HG03378 (cell line): ENCODE data around the gene UBE2V1.
"Not testable (repeated sequence)": the region's sequence is repeated elsewhere in the genome, so short reads cannot be mapped to it uniquely, and the experiment has no call there.

ENCODE experiments used
- ATAC-seq: cut with Tn5 transposase; IDR thresholded peaks from one replicate; pipeline ENCODE4 v1.9.1; 2021; ENCODE audit warnings: mild to moderate bottlenecking, moderate library complexity; ENCODE audit not compliant: unreplicated experiment

UBE2V1 gene

DNA sequence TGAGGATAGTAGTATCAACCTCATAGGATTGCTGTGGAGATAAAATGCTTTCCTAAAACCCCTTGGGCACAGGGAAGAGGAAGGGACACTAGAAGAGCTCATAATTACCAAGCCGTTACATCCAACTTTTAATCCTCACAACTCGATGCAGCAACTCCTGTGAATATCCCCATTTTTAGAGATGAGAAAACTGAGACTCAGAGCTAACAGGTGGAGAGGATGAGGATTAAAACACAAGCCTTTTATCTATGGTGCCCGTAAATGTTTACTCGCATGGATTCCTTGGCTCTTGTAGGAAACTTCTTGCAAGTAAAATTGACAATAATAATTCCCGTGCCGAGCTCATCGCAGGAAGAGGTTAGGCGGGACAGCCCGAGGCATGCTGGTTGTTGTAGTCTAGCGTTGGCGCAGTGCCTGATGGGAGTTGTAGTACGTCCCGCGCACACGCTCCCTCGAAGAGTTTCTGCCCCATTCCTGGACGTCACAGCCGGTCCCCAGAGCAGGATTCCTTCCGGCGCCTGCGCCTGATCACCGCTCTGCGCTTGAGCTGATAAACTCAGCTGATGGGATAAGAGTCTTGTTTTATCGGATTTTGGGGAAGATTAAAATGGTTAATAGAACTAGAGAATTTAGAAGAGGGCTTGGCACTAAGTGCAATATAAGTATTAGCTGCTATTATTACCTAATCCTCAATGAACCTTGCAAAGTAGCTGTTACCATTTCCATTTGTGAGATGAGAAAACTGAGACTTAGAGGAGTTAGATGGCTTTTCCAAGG lies 2.8 kb upstream of the UBE2V1 start:
- ATAC-seq, result peak; percentile 79

DNA sequence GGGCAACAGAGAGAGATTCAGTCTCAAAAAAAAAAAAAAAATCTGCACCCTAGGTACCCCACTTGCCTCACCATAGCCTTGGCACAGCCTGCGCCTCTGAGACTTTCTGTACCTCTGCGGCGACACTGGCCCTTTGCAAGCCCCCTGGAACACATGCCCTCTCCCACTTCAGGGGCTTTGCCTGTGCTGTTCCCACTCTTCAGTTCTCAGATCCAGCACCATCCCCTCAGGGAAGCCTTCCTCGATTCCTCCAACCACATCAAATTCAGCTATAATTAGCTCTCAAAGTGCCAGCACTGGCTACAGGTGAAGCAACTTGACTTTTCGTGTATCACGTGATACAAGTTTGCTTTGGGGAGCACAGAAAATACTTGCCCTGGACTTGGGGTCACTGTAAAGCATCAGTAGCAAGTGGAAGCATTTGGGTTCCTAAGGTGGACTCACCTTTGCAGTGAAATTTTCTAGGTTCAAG lies 2.1 kb upstream of the UBE2V1 start:
- ATAC-seq, result no peak

DNA sequence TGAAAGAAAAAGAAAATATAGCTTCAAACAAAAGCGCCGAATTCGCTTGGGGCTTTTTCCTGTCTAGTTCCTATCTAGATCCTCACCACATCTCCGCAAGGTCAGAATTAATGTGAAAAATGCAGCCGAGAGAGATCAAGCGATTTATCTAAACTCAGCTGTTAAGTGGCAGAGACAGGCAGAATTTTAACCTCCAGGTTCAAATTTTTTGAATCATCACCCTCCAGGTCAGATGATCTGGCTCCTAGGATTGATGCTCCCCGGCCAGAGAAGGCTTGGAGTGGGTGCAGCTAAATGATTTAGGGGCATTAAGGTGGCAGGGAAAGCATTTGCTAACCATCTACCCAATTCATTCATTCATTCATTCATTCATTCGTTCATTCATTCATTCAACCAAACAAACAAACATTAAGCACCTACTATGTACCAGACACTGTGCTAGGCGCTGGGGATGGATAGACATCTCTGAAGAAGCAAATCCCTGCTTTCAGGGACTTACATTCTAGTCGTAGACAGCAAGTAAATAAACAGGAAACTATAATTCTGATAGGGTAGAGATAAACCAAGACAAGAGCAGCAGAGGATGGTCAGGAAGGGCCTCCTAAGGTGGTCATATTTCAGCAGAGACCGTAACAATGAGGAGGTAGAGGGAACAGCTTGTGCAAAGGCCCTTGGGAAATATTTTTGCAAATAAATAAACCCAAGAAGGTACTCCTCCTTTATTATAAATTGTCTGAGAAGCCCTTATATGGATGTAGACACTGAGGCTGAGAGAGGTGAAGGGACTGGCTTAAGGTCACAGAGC lies 672 bp upstream of the UBE2V1 start:
- no peak for ATAC-seq

DNA sequence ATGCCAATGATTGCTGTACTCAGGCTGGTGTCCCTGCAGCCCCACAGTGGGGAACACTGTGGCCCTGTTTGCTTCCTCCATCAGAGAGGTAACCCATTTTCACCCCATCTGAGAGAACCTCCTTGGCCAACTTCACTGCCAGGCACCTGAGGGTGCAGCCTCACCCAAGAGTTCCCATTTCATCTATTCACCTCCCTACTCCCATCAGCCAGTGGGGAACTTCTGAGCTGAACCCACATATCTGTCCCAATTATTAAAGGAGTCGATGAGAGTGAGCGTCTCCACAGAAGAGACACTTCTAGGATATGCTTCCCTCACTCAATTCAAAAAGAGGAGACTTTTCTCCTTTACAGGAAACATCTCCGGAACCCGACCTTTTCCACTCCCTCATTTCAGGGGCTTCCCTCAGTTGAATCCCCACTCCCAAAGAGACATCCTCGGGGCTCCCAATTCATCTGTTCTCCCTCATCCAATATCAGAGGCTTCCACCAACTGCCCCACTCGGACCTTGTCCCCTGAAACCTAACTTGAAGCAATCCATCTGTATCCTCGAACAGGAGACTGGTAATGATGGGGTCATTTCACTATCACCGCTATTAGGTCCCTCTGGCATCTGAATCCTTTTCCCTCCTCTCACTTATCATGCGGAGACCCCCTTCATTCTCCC lies 988 bp downstream of the UBE2V1 start:
- ATAC-seq, result no peak

DNA sequence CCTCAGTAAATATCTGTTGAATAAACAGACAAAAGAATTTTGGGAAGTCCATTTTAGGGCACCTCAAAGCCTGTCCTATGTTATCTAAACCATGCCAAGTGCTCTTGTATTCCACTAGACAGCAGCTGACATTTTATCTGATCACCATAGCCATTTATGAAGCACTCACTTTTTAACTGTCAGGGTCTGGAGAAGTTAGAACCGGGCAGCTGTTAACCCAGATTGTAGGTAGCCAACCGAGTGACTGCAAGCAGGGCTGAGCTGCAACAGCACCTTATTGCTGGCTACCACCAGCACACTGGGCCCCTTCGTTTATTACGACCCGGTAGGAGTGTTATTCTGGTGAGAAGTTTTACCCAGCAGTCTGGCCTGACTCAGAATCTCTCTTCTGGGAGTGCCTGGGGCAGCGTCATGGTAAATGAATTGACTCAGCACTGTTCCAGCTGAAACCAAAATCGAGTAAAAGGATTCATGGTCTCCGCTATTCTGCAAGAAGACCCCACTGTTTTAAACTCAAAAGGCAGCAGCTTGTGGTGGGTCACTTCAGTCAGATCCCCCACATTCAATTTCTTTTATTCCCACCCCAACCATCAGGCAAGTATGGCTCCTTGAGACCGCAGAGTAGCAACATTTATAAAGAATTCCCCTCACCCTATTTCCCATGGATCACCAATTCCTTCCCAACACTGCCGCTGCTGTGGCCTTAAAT lies 1.7 kb downstream of the UBE2V1 start:
- no peak for ATAC-seq

DNA sequence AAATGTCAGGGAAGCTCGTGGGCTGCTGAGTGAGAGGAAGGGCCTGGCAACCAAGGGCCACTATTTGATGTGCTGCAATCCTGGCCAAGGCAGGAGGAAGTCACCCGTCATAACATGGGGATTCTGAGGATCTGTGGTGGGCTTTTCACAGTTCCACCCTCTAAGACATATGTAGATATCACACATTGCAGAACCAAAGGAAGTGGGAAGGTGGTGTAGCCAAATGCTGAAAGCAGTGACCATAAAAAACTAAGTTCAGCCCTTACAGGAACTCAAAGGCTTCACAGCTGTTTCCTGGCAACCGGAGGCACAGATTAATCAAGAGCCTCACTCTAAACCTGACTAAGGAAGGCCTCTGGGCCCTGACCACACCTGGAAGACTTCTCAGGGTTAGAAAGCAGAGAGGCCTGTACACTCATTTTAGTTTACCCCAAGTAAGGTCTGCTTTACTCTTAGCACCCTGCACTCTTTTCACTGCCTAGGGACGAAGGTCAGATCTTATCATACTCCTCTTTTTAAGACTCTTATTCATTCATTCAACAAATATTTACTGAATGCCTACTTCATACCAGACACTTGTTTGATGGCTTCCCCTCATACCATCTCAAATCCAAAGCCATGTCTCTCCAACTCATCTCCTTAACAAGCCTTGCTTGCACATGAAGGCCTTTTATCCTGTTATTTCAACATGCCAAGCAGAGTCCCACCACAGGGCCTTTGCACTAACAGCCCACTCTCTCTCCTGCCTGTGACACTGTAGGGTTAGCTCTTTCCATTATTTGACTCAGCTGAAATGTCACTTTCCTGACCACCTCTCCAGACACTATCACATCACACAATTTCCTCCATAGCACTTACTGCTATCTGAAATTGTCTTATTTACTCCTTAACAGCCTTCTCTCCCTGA lies 2.6 kb downstream of the UBE2V1 start:
- peak; percentile 44 for ATAC-seq

DNA sequence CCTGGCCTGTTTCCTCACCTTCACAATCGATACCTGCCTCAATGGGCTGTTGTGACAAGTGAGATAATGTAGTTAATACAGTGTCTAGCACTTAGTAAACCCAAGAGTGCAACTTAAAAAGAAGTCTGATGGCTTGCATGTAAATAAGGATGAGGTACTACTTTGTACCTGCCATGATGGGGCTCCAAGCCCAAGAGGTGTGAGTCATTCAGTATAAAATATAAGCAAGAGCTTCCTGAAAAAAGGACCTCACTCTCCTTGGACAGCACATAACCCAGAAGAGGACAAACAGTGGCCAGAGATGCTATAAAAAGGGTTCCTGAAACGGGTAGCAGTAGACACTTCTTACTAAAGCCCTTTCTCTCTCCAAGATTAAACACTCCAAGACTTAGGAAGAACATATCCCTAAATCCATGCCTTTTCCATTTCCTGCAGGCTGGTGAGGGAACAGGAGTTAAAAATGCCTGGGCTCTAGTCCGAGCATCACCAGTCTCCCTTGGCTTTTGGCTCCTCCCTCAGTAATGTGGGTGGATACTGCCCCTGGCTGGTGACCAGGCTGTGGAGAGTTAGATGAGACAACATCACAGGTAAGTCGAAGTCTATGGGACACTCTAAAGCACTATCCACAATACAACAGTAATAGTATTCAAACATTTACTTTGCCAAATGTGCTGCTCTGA lies 4.3 kb downstream of the UBE2V1 start:
- no peak for ATAC-seq

DNA sequence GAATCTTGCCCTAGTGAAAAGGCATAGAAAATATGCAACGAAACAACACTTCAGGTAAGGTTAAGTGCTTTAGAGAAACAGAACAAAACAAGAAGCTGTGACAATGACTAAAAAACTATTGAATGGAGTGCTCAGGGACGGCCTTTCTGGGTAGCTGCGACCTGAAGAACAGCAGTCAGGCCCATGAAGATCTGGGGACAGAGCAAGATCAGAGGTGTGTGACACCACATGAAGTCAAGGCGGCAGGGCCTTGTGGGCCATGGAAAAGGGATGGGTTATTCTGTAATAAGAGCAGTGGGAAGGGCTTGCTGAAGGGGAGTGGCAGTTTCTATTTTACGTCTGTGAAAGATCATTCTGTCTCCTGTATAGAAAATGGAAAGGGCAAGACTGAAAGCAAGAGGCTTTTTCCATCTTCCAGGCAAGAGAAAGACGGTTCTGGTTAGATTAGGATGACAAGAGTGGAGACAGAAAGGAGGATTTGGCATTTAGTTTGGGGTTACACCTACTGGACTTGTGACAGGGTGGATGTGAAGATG lies 5.1 kb downstream of the UBE2V1 start:
- no peak for ATAC-seq

DNA sequence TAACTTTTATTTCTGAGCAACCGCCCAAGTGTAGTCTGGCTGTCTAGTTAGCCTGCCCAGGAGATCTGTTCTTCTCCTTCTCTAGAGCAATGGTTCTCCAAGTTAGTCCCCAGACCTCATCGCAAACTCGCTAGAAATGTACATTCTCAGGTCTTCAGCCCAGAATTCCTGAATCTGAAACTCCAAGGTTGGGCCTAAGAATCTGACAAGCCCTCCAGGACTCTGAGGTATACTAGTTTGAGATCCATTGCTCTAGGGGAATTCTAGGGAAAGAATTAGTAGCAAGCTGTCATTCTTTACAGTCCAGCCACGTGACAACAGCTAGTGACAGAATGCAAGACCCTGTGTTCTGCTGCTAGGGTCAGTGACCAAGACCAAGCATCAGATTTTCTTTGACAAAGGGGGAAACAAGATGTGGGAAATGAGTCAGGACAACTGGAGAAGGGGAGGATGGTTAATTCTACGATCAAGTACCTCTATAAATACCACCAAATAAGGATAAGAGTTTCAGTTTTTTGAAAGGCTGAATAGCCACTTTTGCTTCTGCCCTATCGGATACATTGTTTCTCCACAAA lies 5.8 kb downstream of the UBE2V1 start:
- no peak for ATAC-seq

DNA sequence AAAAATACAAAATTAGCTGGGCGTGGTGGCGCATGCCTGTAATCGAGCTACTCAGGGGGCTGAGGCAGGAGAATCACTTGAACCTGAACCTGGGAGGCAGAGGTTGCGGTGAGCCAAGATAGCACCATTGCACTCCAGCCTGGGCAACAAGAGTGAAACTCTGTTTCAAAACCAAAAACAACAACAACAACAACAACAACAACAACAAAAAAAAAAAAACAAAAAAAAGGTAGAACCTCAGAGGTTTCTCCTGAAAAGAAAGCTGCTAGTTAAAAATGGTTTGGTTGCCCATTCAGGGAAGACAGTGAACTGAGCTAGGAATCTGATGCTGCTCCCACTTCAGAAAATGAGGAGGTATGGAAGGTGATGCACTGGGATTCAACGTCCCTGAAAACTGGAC lies 6.3 kb downstream of the UBE2V1 start:
- ATAC-seq, result not testable (repeated sequence)

DNA sequence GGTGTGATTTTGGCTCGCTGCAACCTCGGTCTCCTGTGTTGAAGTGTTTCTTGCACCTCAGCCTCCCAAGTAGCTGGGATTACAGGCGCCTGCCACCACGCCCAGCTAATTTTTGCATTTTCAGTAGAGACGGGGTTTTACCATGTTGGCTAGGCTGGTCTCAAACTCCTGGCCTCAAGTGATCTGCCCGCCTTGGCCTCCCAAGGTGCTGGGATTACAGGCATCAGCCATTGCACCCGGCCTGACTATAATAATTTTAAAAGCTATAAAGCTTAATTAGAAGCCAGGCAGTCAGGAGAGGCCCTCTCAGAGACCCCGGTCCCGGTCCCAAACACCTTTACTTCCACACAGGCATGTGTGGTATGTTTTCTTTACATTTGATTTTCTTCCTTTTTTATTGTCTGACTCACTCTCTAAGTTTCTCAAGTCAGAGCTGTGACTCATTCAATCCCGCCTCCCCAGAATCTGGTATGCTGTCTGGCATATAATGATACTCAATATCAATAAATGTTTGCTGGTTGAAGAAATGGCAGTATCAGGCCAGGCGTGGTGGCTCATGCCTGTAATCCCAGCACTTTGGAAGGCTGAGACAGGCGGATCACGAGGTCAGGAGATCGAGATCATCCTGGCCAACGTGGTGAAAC lies 9.4 kb downstream of the UBE2V1 start:
- ATAC-seq, result not testable (repeated sequence)

DNA sequence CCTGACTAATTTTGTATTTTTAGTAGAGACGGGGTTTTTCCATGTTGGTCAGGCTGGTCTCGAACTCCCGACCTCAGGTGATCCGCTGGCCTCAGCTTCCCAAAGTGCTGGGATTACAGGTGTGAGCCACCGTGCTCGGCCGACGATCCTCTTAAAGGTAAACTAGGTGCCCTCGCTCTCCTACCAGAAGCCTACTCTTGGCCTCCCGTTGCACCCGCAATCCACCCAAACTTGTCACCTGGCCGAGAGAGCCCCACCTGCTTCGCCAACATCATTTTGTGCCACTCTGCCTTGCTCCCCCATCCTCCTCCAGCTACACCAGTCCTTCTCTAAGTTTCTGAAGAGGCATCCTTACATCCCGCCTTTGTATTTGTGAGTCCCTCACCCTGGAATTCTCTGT lies 10.4 kb downstream of the UBE2V1 start:
- ATAC-seq, result not testable (repeated sequence)

DNA sequence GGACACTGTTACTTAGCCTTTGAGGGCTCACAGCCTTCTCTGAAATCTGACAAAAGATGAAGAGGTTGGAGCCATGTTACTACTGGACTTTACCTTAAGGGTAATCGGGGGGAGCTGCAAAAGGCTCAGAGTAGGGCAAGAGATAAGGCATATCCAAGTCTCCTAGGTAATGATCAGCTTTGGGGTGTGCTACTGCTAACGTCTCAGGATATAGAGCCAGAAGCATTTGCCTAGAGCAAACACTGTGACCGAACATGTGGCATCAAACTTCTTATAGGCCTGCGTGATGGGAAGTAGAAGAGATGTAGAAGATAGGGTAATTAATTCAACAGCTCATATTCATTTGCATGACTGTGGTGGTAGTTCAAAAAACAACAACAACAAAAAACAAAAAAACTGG lies 11.1 kb downstream of the UBE2V1 start:
- ATAC-seq, result no peak

DNA sequence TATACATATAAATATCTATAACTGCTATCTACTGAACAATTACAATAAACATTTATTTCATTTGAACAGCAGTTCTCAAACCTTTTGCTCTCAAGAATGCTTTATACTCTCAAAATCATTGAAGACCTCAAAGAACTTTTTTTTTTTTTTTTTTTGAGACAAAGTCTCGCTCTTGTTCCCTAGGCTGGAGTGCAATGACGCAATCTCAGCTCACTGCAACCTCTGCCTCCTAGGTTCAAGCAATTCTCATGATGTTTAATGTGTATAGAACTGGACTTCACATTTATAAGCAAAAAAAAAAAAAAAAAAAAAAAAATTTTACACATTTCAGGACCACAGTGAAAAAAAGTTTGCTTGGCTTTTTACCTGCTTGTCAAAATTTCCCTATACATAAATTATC lies 11.7 kb downstream of the UBE2V1 start:
- ATAC-seq, result no peak

DNA sequence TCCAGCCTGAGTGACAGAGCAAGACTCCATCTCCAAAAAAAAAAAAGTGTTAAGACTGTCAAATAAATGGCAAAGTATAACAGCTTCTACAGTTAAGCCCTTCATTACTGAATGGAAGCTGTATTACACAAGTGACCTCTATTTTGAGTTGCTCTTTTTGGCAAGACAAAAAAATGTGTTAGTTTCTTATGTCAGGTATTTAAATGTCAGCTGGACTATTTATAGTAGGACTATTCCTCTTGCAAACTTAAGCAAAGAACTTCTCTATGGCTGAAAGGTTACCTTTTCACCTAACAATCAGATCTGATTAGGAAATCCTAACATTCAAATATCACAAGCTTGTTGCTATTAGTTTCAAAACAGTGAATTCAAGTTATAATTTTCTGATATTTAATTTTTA lies 12.4 kb downstream of the UBE2V1 start:
- no peak for ATAC-seq

DNA sequence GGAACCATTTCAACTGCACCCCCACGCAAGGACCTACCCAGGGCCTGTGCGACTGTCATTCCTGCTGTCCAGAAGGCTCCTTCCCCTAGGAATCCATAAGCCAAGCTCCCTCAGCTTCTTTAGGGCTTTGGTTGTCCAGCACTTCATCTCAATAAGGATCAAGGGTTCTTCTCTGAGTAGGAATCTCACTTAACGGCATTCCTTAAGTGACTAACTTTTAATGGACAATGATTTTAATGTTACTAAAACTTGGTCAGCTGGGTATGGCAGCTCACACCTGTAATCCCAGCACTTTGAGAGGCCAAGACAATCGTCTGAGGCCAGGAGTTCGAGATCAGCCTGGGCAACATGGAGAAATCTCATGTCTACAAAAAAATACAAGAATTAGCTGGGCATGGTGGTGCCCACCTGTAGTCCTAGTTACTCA lies 13.4 kb downstream of the UBE2V1 start:
- no peak for ATAC-seq

DNA sequence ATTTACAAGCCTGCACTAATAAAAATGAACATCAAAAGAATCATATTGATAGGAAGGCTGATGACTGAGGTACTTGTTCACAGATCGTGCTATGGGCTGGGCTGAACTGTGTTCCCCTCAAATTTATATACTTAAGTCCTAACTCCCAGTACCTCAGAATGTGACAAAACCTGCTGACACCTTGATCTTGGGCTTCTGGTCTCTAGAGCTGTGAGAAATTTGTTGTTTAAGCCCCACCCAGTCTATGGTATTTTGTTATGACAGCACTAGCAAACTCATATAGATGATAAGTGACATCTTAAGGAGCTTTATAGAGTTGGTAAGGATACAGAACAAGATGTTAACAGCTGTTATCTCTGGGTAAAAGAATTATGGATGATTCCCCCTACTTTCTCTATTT lies 13.8 kb downstream of the UBE2V1 start:
- ATAC-seq, result no peak

DNA sequence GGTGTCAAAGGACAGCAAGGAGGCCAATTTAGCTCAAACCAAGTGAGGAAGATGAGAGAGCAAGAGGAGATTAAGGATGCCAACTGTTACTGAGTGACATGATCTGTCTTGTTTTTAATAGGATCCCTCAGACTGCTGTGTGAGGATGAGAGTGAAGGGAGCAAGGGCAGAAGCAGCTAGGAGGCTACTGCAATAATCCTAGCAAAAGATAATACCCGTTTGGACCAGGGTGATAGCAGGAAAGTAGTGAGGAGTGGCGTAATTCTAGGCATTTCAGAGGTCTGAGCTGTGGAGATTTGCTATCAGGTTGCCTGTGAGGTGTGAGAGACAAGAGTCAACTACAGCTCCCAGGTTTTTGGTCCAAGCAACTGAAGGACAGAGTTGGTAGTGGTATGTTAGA lies 14.7 kb downstream of the UBE2V1 start:
- no peak for ATAC-seq
